Natural killer cell treated with Interleukin-12 subunit alpha and Interleukin-12 subunit beta and Interleukin-15 and Interleukin-18, amount 100 ng/mL, for 72 hours (primary cell): Measurements from ENCODE around the gene KPNA2. TPM values are rescaled to one million over a fixed set of nuclear protein-coding genes. Genes with fewer than 3 reads are reported as not detected.
A peak's percentile ranks its signal among the peaks of the same experiment; 100 is the strongest.
"Not testable (repeated sequence)": the region's sequence is repeated elsewhere in the genome, so short reads cannot be mapped to it uniquely, and the experiment has no call there.

Source experiments
- ATAC-seq, 2 donors: fragments of 150-1000 bp; cut with Tn5 transposase in 1 of 2; sonication (Bioruptor Pico), chemical (Tn5 transposase) in 1 of 2; 2 replicates each; pipeline ENCODE4 v1.10.0; 2021
- DNase-seq: peaks from one replicate; pipeline ENCODE4 v3.0.0; 2022; ENCODE audit warnings: low spot score
- H3K27ac Mint-ChIP-seq, 2 donors: 1 replicate in 1 of 2; 2 replicates in 1 of 2; pipeline ENCODE4 v1.8.0; 2022; ENCODE audit warnings: mixed read lengths in 2 of 2, mild to moderate bottlenecking in 1 of 2, moderate library complexity in 1 of 2
- H3K27me3 Mint-ChIP-seq, 2 donors: 1 replicate in 1 of 2; 2 replicates in 1 of 2; pipeline ENCODE4 v1.8.0; 2022; ENCODE audit warnings: mixed read lengths in 2 of 2
- H3K36me3 Mint-ChIP-seq: one replicate; pipeline ENCODE4 v1.8.0; 2022; ENCODE audit warnings: mixed read lengths
- H3K4me1 Mint-ChIP-seq, 2 donors: 1 replicate in 1 of 2; 2 replicates in 1 of 2; pipeline ENCODE4 v1.8.0; 2022; ENCODE audit warnings: low read depth in 2 of 2, mixed read lengths in 2 of 2, mild to moderate bottlenecking in 1 of 2
- H3K4me3 Mint-ChIP-seq: one replicate; pipeline ENCODE4 v1.8.0; 2022; ENCODE audit warnings: mixed read lengths
- H3K9me3 Mint-ChIP-seq: 2 replicates; pipeline ENCODE4 v1.8.0; 2022; ENCODE audit warnings: mixed read lengths
- total RNA-seq, 2 donors: library from RNA; stranded (reverse); gene quantifications; one replicate each; pipeline ENCODE4 v1.2.3, GENCODE V29; 2022

Gene KPNA2
- total RNA-seq, 2 donors from 2014 or later: 172 to 218 TPM

DNA sequence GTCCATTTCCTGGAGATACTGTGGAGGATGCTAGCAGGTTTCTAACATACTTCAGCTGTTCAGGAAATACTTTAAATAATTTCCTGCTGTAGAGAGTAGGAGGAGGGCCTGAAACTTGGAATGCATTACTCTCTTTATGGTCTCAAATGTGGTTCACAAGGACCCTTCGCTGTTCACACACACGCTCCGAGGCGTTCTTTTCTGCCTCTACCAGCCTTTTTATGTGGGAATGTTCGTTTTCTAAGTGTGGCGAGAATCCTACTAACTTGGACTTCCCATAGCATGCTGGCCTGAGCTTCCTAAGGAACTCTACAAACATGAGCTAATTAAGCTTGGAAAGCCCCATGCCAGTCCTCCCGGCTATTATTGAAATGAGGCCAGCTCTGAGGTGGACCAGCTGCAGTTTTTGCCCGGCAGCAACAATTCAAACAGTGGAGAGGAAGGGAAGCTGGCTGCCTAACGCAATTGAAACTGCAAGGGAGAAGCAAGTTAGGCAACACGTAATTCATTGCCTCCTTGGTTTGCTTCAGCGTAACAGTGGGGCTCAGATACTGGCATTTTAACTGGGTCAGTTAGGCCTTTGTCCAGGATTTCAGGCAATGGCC lies 18.9 kb downstream of the KPNA2 start:
- Mint-ChIP-seq H3K36me3 (no peaks in the 10 kb centered on the region), H3K4me1 (no peaks in the 10 kb centered on the region), H3K4me3 (no peak overlapping the region), H3K9me3 (no peaks in the 10 kb centered on the region), H3K27me3 (no peaks in the 10 kb centered on the region), H3K27ac (no peak overlapping the region)
- DNase-seq (no peak), ATAC-seq (no peak)

DNA sequence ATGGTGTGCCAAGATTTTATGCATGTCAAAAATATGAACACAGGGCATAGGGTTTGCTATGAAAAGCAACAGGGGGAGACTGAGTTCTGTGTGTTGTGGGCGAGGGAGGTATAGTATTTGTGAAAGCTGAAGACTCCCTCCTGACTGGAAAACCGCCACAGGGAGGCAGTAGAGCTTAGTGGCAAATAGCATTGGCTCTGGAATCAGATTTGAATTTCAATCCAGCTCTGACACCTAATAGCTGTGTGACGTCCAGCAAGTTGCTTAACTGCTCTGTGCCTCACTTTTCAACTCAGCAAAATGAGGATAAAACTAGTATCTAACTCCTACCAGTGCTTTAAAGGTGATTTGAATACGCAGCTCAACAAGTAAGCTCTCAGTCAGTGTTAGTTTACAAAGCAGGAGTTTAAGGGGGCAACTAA lies 22.0 kb downstream of the KPNA2 start:
- Mint-ChIP-seq H3K27ac (no peak overlapping the region), H3K4me3 (no peak overlapping the region), H3K9me3 (no peaks in the 10 kb centered on the region), H3K27me3 (no peaks in the 10 kb centered on the region), H3K4me1 (no peaks in the 10 kb centered on the region), H3K36me3 (no peaks in the 10 kb centered on the region)
- DNase-seq (no peak), ATAC-seq (peak; percentile 53 to 54)

- no peaks in the 10 kb centered on the region for H3K9me3 Mint-ChIP-seq
- H3K27me3 Mint-ChIP-seq: no peaks in the 10 kb centered on the region
- H3K4me3 Mint-ChIP-seq: no peak overlapping the region
- H3K36me3 Mint-ChIP-seq: no peaks in the 10 kb centered on the region
- no peaks in the 10 kb centered on the region for H3K4me1 Mint-ChIP-seq
- ATAC-seq (no peak), DNase-seq (no peak)
- no peak overlapping the region for H3K27ac Mint-ChIP-seq
Observed at GRCh38 chr17:68060336-68060735, 24.8 kb downstream of the KPNA2 start.

DNA sequence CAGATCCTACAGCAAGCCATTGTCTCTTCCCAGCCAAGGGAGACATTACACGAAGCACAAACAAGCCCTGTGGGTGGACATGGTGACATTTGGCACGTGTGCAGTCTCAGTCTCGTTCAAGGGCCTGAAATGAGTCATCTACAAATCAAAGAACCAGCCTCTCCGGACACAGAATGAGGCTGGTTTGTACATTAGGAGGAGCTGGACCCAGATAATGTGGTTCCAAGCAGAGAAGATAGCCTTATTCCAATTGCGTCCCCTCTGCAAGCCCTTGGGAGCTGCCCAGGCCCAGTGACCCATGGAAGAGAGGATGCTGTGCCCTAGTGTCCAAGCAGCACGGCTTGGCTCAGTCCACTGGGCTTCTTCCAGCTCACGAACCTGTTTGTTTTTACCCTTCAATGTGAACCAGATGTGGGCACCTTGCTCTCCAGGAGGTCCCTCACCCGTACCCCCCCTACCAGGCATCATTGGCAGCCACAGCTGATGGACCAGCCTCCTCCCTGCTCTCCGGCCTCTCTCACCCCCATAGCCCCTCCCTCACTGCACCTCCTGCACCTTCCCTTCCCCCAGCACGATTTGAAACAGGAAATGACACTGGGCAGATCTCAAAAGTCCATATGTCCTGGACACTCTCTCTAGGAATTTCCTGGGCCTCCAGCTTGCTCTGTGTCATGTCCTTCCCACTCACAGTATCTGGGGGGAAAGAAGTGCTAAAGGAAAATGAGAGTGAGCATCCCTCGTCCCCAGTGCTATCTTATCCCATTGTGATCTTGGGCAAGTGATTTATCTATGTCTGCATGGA lies 26.2 kb downstream of the KPNA2 start:
- no peak overlapping the region for H3K4me3 Mint-ChIP-seq
- no peaks in the 10 kb centered on the region for H3K36me3 Mint-ChIP-seq
- H3K27ac Mint-ChIP-seq: no peak overlapping the region
- ATAC-seq: no peak
- no peaks in the 10 kb centered on the region for H3K9me3 Mint-ChIP-seq
- no peaks in the 10 kb centered on the region for H3K4me1 Mint-ChIP-seq
- no peaks in the 10 kb centered on the region for H3K27me3 Mint-ChIP-seq
- DNase-seq: no peak

DNA sequence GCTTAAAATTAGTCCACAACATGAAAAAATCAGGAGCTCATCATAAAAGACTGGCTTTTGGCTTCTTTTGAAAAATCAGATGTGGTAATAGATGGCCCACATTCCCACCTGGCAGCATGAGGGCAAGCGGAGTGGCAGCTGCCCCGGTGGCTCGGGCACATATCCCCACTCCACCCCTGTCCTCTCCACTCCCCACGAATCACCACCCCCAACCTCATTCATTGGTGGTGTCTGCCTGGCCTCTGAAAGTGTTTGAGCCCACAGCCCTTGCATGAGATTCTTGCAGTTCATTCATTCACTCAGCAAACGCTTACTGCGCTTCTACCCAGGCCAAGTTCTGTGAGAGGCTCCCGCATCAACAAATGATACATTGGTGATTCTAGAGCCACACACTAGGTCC lies 29.8 kb downstream of the KPNA2 start:
- not testable (repeated sequence) for H3K27ac Mint-ChIP-seq, H3K4me3 Mint-ChIP-seq, DNase-seq, H3K4me1 Mint-ChIP-seq, ATAC-seq, H3K36me3 Mint-ChIP-seq, H3K27me3 Mint-ChIP-seq, H3K9me3 Mint-ChIP-seq

DNA sequence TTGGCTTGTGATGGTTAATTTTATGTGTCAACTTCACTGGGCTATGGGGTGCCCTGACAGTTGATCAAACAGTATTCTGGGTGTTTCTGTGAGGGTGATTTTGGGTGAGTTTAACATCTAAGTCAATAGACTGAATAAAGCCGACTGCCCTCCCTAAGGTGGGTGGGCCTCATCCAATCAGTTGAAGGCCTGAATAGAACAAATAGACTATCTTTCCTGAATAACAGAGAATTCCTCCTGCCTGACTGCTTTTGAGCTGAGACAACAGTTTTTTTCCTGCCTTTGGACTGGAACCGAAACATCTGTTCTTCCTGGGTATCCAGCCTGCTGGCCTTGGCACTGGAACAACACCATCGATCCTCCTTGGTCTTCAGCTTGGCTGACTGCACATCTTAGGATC lies 33.0 kb downstream of the KPNA2 start:
- not testable (repeated sequence) for DNase-seq, H3K36me3 Mint-ChIP-seq, H3K27ac Mint-ChIP-seq, ATAC-seq, H3K27me3 Mint-ChIP-seq, H3K4me3 Mint-ChIP-seq, H3K4me1 Mint-ChIP-seq, H3K9me3 Mint-ChIP-seq

DNA sequence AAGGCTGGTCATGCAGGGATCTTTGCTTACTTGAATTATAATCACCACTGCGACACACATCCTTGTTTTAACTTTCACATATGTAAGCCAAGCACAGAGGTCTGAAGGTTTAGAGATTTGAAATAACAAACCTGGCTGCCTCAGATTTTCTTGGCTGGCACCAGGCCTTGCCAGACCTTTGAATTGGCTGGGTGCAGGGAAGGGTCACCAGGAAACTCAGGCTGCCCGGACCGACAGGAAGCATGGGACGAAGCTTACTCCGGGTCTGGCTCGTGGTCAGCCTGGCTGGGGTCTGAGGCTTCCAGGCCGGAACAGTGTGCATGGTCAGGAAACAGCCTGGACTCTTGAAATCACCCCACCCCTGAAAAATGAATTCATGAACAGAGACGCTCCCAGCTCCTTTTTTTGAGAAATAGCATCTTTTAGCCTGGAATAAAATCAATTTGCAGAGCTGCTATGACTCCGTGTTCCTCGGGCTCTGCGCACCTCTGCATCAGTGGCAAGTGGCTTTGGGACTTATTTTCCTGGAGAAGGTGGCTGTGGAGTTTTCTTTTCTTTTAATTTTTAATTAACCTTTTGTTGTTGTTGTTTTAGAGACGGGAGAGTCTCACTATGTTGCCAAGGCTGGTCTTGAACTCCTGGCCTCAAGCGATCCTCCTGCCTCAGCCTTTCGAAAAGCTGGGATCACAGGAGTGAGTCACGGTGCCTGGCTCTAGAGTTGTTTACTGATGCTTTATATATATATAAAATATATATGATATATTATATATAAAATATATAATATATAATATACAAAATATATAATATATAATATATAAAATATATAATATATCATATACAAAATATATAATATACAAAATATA lies 35.3 kb downstream of the KPNA2 start:
- not testable (repeated sequence) for H3K4me1 Mint-ChIP-seq, ATAC-seq, H3K27ac Mint-ChIP-seq, H3K4me3 Mint-ChIP-seq, H3K36me3 Mint-ChIP-seq, DNase-seq, H3K27me3 Mint-ChIP-seq, H3K9me3 Mint-ChIP-seq

DNA sequence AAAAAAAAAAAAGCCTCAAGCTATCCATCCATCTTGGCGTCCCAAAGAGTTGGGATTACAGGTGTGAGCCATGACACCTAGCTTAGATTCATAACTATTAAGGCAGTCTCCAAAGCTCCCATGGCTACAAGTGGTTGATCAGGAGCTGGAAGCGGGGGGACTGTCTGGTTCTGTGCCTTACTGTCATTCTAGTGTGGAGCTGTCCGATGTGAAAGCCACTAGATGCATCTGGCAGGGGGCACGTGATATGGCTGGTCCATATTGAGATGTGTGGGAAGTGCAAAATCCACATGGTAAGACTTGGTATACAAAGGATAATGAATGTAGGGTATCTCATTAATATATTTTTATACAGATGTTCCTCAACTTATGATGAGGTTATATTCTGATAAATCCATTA lies 38.7 kb downstream of the KPNA2 start:
- DNase-seq (no peak), ATAC-seq (no peak)
- Mint-ChIP-seq H3K4me1 (no peaks in the 10 kb centered on the region), H3K4me3 (no peak overlapping the region), H3K27me3 (no peaks in the 10 kb centered on the region), H3K27ac (no peak overlapping the region), H3K9me3 (no peaks in the 10 kb centered on the region), H3K36me3 (no peaks in the 10 kb centered on the region)

GRCh38 chr17:68075953-68076607 lies 40.5 kb downstream of the KPNA2 start:
- not testable (repeated sequence) for H3K9me3 Mint-ChIP-seq, H3K36me3 Mint-ChIP-seq, DNase-seq, H3K4me3 Mint-ChIP-seq, H3K27ac Mint-ChIP-seq, H3K4me1 Mint-ChIP-seq, ATAC-seq, H3K27me3 Mint-ChIP-seq

DNA sequence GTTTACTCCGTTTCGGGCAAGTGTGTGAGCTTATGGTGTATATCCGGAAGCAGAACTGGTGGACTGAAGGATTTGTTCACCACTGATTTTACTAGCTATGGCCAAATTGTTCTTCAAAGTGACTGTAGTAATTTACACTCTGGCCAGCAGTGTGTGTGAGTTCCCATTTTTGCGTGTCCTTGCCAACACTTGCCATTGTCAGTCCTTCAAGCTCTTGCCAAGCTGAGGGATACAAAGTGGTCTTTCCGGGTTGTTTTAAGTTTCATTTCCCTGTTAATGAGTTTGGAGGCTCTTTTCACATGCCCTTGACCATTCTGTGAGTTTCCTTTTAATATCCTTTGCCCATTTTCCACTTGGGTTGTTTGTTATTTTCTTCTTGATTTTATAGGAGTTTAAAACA lies 42.0 kb downstream of the KPNA2 start:
- H3K4me1 Mint-ChIP-seq: peaks cover 7 to 10% of the 10 kb centered on the region in 2 donors
- H3K27me3 Mint-ChIP-seq, H3K4me3 Mint-ChIP-seq, H3K27ac Mint-ChIP-seq, H3K36me3 Mint-ChIP-seq, ATAC-seq, DNase-seq, H3K9me3 Mint-ChIP-seq: not testable (repeated sequence)

- Mint-ChIP-seq H3K9me3 (peaks cover 6% of the 10 kb centered on the region), H3K36me3 (no peaks in the 10 kb centered on the region), H3K27ac (no peak overlapping the region), H3K4me3 (no peak overlapping the region), H3K4me1 (peaks cover 12 to 14% of the 10 kb centered on the region in 2 donors), H3K27me3 (no peaks in the 10 kb centered on the region)
- ATAC-seq (no peak), DNase-seq (no peak)
Observed at GRCh38 chr17:68080411-68081150, 45.0 kb downstream of the KPNA2 start.

GRCh38 chr17:68081305-68082265 lies 46.0 kb downstream of the KPNA2 start:
- DNase-seq, H3K36me3 Mint-ChIP-seq, H3K27me3 Mint-ChIP-seq, H3K9me3 Mint-ChIP-seq: not testable (repeated sequence)
- H3K4me1 Mint-ChIP-seq: peaks cover 22 to 23% of the 10 kb centered on the region in 2 donors
- peak overlapping the region; percentile 40 for H3K4me3 Mint-ChIP-seq
- peak in 1 of 2 donors; percentile 34 for ATAC-seq
- H3K27ac Mint-ChIP-seq: peak overlapping the region in 1 of 2 donors; percentile 30
